MM.1S (cell line): ENCODE data around the gene PRKD3.

Source experiments
- CTCF ChIP-seq: fragments of 300-600 bp; sonication (generic); IDR thresholded peaks from 2 replicates; pipeline ENCODE4 v1.5.1; 2016; ENCODE audit warnings: antibody characterized with exemption, low read length, mixed read lengths
- EZH2 ChIP-seq: fragments of 300-600 bp; sonication (generic); optimal IDR thresholded peaks from 2 replicates; pipeline ENCODE3; 2017; ENCODE audit warnings: low read depth, mild to moderate bottlenecking, antibody characterized with exemption, low read length, mixed read lengths

- no peak for TF ChIP-seq CTCF
- TF ChIP-seq EZH2 = no peak
Observed at GRCh38 chr2:37332560-37332959, 7.9 kb upstream of the PRKD3 start.
